ENCODE results near the gene TMEM163. TPM values are rescaled to one million over a fixed set of nuclear protein-coding genes. Genes with fewer than 3 reads are reported as not detected.

Gene TMEM163
- total and polyA plus RNA-seq, 4 donors: 0.25 to 0.62 (median 0.36) TPM; not detected in 1

GRCh38 chr2:134446383-134447017, 272.3 kb downstream of the TMEM163 start:
- DNase-seq (no peak), ATAC-seq (ENCODE audit: low FRiP score) (no peak)
- Histone ChIP-seq H3K4me3 (ENCODE audit: low read length in 2 of 2) (no peak overlapping the region), H3K9me3 (ENCODE audit: control insufficient read depth, low read length) (no peaks in the 10 kb centered on the region), H3K4me1 (ENCODE audit: control insufficient read depth in 1 of 2, insufficient read depth in 2 of 2, low read length in 2 of 2) (no peaks in the 10 kb centered on the region), H3K27ac (ENCODE audit: low read depth in 1 of 2, low read length in 2 of 2) (no peak overlapping the region), H3K36me3 (ENCODE audit: control insufficient read depth in 1 of 2, insufficient read depth in 2 of 2, low read length in 1 of 2) (no peaks in the 10 kb centered on the region), H3K27me3 (ENCODE audit: control insufficient read depth in 1 of 2, insufficient read depth in 2 of 2, low read length in 1 of 2) (no peaks in the 10 kb centered on the region)
- intact Hi-C loops (cut with DNase I): no loop called here
- 77 to 91% methylated on average over 8 of the region's 8 CpGs for WGBS, 2 donors

- H3K4me3 ChIP-seq (ENCODE audit: low read length in 2 of 2): no peak overlapping the region
- 91% methylated on average over 11 of the region's 11 CpGs for WGBS, 2 donors
- H3K36me3 ChIP-seq (ENCODE audit: control insufficient read depth in 1 of 2, insufficient read depth in 2 of 2, low read length in 1 of 2): no peaks in the 10 kb centered on the region
- no peak for ATAC-seq (ENCODE audit: low FRiP score)
- intact Hi-C loops (cut with DNase I): no loop called here
- no peaks in the 10 kb centered on the region for H3K4me1 ChIP-seq (ENCODE audit: control insufficient read depth in 1 of 2, insufficient read depth in 2 of 2, low read length in 2 of 2)
- H3K9me3 ChIP-seq (ENCODE audit: control insufficient read depth, low read length): no peaks in the 10 kb centered on the region
- H3K27me3 ChIP-seq (ENCODE audit: control insufficient read depth in 1 of 2, insufficient read depth in 2 of 2, low read length in 1 of 2): no peaks in the 10 kb centered on the region
- H3K27ac ChIP-seq (ENCODE audit: low read depth in 1 of 2, low read length in 2 of 2): no peak overlapping the region
- DNase-seq: no peak
These were observed 272.8 kb downstream of the TMEM163 start for GRCh38 chr2:134445985-134446382.

GRCh38 chr2:134445116-134445515, 273.7 kb downstream of the TMEM163 start:
- no peak overlapping the region for H3K4me3 ChIP-seq (ENCODE audit: low read length in 2 of 2)
- ATAC-seq (ENCODE audit: low FRiP score) (no peak), DNase-seq (no peak)
- no peaks in the 10 kb centered on the region for H3K9me3 ChIP-seq (ENCODE audit: control insufficient read depth, low read length)
- 97 to 100% methylated on average over 4 of the region's 4 CpGs for WGBS, 2 donors
- intact Hi-C loops (cut with DNase I): no loop called here
- H3K36me3 ChIP-seq (ENCODE audit: control insufficient read depth in 1 of 2, insufficient read depth in 2 of 2, low read length in 1 of 2): no peaks in the 10 kb centered on the region
- H3K27me3 ChIP-seq (ENCODE audit: control insufficient read depth in 1 of 2, insufficient read depth in 2 of 2, low read length in 1 of 2): no peaks in the 10 kb centered on the region
- no peaks in the 10 kb centered on the region for H3K4me1 ChIP-seq (ENCODE audit: control insufficient read depth in 1 of 2, insufficient read depth in 2 of 2, low read length in 2 of 2)
- H3K27ac ChIP-seq (ENCODE audit: low read depth in 1 of 2, low read length in 2 of 2): no peak overlapping the region

DNA sequence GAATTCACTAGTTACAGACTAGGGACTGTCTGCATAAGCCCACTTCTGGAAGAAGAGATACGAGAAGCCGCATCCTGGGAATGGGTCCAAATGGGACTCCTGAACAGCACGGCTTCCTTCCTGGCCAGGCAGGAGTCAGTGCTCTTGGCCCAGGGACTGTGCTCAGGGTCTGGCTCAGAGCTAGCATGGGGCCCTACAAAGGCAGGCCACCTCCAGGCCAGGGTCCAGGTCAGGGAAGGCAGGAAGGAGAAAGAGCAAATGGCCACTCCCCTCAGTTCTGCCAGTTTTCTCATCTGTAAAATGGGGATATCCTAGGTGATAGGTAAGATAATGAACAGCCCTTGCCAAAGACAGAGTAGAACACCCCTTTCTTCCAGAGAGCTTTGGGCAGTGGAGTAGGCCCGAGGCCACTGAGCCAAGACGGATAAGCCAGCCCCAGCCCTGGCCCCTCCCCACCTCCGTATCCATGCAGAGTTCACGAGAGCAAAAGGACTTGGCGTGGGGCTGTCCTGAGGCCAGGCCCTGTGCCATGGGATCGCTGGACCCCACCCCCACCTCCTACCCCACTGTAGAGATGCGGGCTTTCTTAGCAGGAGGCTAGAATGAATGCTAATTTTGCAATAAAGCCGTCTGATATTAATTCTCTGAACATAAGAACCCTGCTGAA, 274.9 kb downstream of the TMEM163 start:
- Histone ChIP-seq H3K36me3 (ENCODE audit: control insufficient read depth in 1 of 2, insufficient read depth in 2 of 2, low read length in 1 of 2) (peaks cover 0 to 2% of the 10 kb centered on the region in 2 donors), H3K9me3 (ENCODE audit: control insufficient read depth, low read length) (no peaks in the 10 kb centered on the region), H3K27ac (ENCODE audit: low read depth in 1 of 2, low read length in 2 of 2) (no peak overlapping the region), H3K27me3 (ENCODE audit: control insufficient read depth in 1 of 2, insufficient read depth in 2 of 2, low read length in 1 of 2) (no peaks in the 10 kb centered on the region), H3K4me1 (ENCODE audit: control insufficient read depth in 1 of 2, insufficient read depth in 2 of 2, low read length in 2 of 2) (no peaks in the 10 kb centered on the region), H3K4me3 (ENCODE audit: low read length in 2 of 2) (no peak overlapping the region)
- no peak for DNase-seq
- intact Hi-C loops (cut with DNase I): no loop called here
- no peak for ATAC-seq (ENCODE audit: low FRiP score)
- WGBS, 2 donors: 85 to 86% methylated on average over 11 of the region's 11 CpGs

- intact Hi-C loops (cut with DNase I): no loop called here
- DNase-seq (no peak), ATAC-seq (ENCODE audit: low FRiP score) (no peak)
- Histone ChIP-seq H3K36me3 (ENCODE audit: control insufficient read depth in 1 of 2, insufficient read depth in 2 of 2, low read length in 1 of 2) (peaks cover 0 to 2% of the 10 kb centered on the region in 2 donors), H3K4me1 (ENCODE audit: control insufficient read depth in 1 of 2, insufficient read depth in 2 of 2, low read length in 2 of 2) (no peaks in the 10 kb centered on the region), H3K9me3 (ENCODE audit: control insufficient read depth, low read length) (no peaks in the 10 kb centered on the region), H3K27me3 (ENCODE audit: control insufficient read depth in 1 of 2, insufficient read depth in 2 of 2, low read length in 1 of 2) (no peaks in the 10 kb centered on the region), H3K4me3 (ENCODE audit: low read length in 2 of 2) (no peak overlapping the region), H3K27ac (ENCODE audit: low read depth in 1 of 2, low read length in 2 of 2) (no peak overlapping the region)
- WGBS, 2 donors: 96 to 97% methylated on average over 11 of the region's 11 CpGs
These were observed 277.5 kb downstream of the TMEM163 start for GRCh38 chr2:134441153-134441863.

DNA sequence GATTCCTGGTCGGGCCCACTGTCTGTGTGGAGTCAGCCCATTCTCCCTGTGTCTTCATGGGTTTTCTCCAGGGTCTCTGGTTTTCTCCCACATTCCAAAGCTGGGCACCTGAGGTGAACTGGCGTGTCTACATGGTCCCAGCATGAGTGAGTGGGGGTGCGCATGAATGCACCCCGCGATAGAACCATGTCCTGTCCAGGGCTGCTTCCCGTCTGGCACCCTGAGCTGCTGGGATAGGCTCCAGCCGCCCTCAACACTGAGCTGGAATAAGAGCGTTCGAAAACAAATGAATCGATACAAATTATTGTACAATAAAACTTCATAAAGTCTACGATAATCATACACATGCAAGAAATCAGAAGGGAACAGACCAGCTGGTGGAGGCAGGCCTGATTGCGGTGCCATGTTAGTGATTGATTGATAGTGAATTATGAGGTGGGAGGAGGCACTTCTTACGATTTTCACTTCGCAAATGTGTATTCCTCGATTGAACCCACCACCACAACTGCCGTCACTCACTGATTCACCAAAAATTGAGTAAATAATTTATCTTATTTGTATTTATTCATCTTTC, 278.4 kb downstream of the TMEM163 start:
- H3K4me3 ChIP-seq (ENCODE audit: low read length in 2 of 2): no peak overlapping the region
- H3K27me3 ChIP-seq (ENCODE audit: control insufficient read depth in 1 of 2, insufficient read depth in 2 of 2, low read length in 1 of 2): no peaks in the 10 kb centered on the region
- H3K9me3 ChIP-seq (ENCODE audit: control insufficient read depth, low read length): no peaks in the 10 kb centered on the region
- WGBS, 2 donors: 95 to 96% methylated on average over 16 of the region's 16 CpGs
- H3K27ac ChIP-seq (ENCODE audit: low read depth in 1 of 2, low read length in 2 of 2): no peak overlapping the region
- no peak for DNase-seq
- H3K4me1 ChIP-seq (ENCODE audit: control insufficient read depth in 1 of 2, insufficient read depth in 2 of 2, low read length in 2 of 2): no peaks in the 10 kb centered on the region
- intact Hi-C loops (cut with DNase I): no loop called here
- ATAC-seq (ENCODE audit: low FRiP score): no peak
- H3K36me3 ChIP-seq (ENCODE audit: control insufficient read depth in 1 of 2, insufficient read depth in 2 of 2, low read length in 1 of 2): peaks cover 0 to 2% of the 10 kb centered on the region in 2 donors

DNA sequence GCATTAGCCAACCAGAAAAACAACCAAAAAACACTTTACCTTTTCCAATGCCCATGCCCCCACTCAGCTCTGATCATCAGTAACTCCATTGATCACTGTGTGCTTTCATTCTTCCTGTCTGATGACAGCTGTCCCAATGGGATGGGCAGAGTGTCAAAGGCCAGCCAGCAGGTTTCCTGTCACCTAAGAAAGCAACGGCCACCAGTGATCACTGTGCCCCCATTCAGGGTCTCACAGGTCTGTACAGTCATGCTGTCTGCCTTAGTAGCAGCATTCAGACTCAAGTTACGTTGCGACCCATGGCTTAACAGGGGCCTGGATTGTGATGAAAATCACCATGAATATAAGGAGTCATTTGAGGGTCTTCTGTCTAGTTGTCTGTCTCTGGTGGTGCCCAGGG, 280.4 kb downstream of the TMEM163 start:
- Histone ChIP-seq H3K27ac (ENCODE audit: low read depth in 1 of 2, low read length in 2 of 2) (no peak overlapping the region), H3K4me1 (ENCODE audit: control insufficient read depth in 1 of 2, insufficient read depth in 2 of 2, low read length in 2 of 2) (no peaks in the 10 kb centered on the region), H3K9me3 (ENCODE audit: control insufficient read depth, low read length) (no peaks in the 10 kb centered on the region), H3K36me3 (ENCODE audit: control insufficient read depth in 1 of 2, insufficient read depth in 2 of 2, low read length in 1 of 2) (peaks cover 0 to 2% of the 10 kb centered on the region in 2 donors), H3K4me3 (ENCODE audit: low read length in 2 of 2) (no peak overlapping the region), H3K27me3 (ENCODE audit: control insufficient read depth in 1 of 2, insufficient read depth in 2 of 2, low read length in 1 of 2) (no peaks in the 10 kb centered on the region)
- no peak for DNase-seq
- WGBS, 2 donors: 73 to 79% methylated on average over 3 of the region's 3 CpGs
- intact Hi-C loops (cut with DNase I): no loop called here
- no peak for ATAC-seq (ENCODE audit: low FRiP score)

DNA sequence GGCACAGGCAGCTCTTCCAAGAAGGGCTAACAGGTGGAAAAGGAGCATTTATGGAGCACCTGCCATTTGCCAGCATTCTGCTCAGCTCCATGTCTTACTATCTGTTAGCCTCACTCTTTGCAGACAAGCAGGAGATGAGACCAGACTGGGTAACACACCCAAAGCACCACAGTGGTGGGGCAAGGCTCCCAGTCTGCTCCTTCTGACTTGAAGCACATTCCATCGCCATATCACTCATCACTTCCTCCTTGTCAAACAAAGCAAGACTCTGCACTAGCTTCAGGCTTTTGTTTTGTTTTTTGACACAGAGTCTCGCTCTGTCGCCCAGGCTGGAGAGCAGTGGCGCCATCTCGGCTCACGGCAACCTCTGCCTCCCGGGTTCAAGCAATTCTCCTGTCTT, 282.1 kb downstream of the TMEM163 start:
- Histone ChIP-seq H3K4me3 (ENCODE audit: low read length in 2 of 2) (no peak overlapping the region), H3K9me3 (ENCODE audit: control insufficient read depth, low read length) (no peaks in the 10 kb centered on the region), H3K27ac (ENCODE audit: low read depth in 1 of 2, low read length in 2 of 2) (no peak overlapping the region), H3K36me3 (ENCODE audit: control insufficient read depth in 1 of 2, insufficient read depth in 2 of 2, low read length in 1 of 2) (peaks cover 0 to 2% of the 10 kb centered on the region in 2 donors), H3K4me1 (ENCODE audit: control insufficient read depth in 1 of 2, insufficient read depth in 2 of 2, low read length in 2 of 2) (no peaks in the 10 kb centered on the region), H3K27me3 (ENCODE audit: control insufficient read depth in 1 of 2, insufficient read depth in 2 of 2, low read length in 1 of 2) (no peaks in the 10 kb centered on the region)
- no peak for ATAC-seq (ENCODE audit: low FRiP score)
- no peak for DNase-seq
- intact Hi-C loops (cut with DNase I): no loop called here
- 92 to 96% methylated on average over 7 of the region's 7 CpGs for WGBS, 2 donors

Data from aorta (tissue), 5 donors.